NCI-H2227 (cell line): Measurements from ENCODE around the gene DPP4.
A peak's percentile ranks its signal among the peaks of the same experiment; 100 is the strongest.

Experiments
- DNase-seq: peaks from one replicate; lab custom pipeline; 2025; ENCODE audit not compliant: unreplicated experiment; lab: John Stamatoyannopoulos, UW

Gene DPP4

DNA sequence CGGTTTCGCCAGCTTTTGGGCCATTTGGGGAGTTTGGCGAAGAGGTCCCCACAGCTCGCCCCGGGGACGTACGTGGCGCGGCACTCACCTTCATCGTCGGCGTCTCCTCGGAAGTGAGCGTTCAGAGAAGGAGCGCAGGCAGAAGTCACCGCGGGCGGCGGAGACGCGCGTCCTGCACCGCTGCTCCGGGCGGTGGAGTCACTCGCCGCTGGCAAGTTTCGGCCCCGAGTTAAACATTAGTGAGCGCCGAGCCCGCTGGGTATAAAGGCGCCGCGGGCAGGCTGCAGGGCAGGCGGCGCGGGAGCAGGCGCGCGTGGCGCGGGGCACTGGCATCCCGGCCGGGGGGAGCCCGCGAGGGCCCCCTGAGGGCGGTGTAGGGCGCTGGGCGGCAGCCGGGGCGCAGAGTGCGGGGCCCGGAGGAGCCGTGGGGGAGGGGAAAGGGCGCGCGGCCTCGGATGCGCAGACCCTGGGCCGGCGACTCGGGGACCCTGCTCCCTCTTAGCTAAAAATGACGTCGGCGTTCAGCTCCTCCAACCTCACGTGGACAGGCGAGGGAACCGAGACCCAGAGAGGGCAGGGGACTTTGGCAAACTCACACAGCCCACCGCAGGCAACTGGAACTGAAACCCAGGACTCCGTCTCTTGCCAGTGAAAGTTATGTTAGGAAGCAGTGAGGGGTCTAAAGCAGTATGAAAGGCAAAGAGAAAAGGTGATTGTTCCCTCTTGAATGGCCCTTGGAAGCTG lies at the start of gene DPP4:
TSS of gene DPP4 (minus strand) at position 328 of the 744 bp plus-strand sequence. CDS start at position 94, 234 bp downstream.
- DNase-seq = peak; percentile 60

GRCh38 chr2:162118166-162119031 lies 44.4 kb upstream of the DPP4 start:
- no peak for DNase-seq

GRCh38 chr2:162116352-162116751 lies 42.3 kb upstream of the DPP4 start:
- no peak for DNase-seq

- DNase-seq = no peak
Observed at GRCh38 chr2:162115076-162115475, 41.1 kb upstream of the DPP4 start.

DNA sequence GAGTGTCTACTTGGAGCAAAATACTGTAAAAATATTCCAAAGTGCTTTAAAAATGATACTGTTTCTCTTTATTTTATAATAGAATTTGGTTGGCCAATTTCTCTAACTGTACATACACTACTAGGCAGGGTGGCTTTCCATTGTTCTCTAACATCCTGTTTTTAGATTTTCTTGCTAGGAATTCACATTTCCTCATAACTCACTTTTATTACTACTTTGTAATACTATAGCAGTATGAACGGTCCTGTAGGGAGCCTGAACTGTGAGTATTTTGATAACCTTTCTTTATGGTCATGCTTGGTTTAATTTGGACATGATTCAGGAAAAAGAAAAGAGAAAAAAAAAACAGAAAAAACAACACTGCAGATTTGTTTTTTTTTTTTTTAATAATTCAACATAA lies 40.3 kb upstream of the DPP4 start:
- DNase-seq = no peak

GRCh38 chr2:162113776-162114168 lies 39.8 kb upstream of the DPP4 start:
- DNase-seq = no peak

GRCh38 chr2:162113088-162113775 lies 39.2 kb upstream of the DPP4 start:
- no peak for DNase-seq

GRCh38 chr2:162111958-162112850 lies 38.2 kb upstream of the DPP4 start:
- DNase-seq = no peak

- DNase-seq = no peak
Observed at GRCh38 chr2:162107361-162107901, 33.4 kb upstream of the DPP4 start.

DNA sequence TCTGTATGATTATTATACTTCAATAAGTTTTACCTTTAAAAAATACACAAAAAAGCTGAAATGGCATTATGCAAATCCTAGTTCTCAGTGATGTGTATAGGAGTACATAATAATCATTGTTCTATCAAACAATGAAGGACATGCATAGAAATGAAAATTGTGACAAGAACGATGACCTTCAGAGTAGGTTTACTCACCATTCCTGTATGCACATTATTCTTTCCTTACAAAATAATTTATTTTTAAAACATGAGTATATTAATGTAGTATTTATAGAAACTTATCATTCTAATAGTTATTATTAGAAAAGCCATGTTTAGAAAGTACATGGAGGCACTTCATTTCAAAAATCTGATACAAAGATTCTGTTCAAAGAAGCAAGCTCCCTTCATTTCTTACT lies 32.7 kb upstream of the DPP4 start:
- DNase-seq = no peak

GRCh38 chr2:162106146-162106551 lies 32.1 kb upstream of the DPP4 start:
- no peak for DNase-seq

DNA sequence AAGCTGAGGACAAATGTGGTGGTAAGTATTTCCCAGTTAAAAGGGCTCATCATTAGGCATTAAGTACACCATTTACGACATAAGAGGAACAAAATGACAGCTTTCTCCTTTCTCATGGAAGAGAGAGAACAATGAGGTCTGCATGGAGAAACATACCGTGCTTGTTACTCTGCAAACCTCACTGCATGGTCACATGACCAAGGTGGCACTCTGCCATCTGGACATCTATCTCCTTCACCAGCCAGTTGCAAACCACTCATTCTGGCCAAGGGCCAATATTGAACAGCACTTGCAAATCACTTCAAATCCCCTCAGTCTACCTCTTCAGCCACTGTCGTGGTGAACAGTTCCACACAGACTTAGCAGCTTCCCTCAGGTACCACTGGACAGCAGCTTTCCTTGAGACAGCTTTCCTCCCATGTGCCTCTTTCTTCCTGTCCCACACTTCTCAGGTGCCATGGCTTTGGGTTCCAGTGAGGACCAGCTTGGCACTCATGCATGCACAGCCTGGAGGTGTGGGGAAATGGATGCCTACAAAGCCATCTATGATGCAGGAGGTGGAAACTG lies 29.5 kb upstream of the DPP4 start:
- peak; percentile 73 for DNase-seq

- no peak for DNase-seq
Observed at GRCh38 chr2:162100579-162100978, 26.6 kb upstream of the DPP4 start.

DNA sequence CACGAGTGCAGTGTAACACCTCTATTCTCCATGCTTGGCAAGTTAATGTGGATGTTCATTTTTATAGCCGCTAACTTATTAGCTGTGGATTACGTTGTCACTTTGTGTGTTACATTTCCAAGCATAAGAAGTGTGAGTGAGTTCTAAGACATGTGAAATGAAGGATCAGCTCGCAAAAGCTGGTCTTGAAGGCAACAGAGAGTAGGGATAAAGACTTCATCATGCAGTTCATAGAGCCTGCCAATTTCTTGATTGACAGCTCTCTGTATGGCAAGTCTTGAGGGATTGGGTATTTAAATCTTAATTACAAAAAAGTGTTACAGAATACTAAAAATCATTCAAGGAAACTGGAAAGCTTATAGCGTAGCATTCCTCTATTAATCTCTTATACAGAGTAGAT lies 25.8 kb upstream of the DPP4 start:
- no peak for DNase-seq

GRCh38 chr2:162092658-162093556 lies 18.9 kb upstream of the DPP4 start:
- no peak for DNase-seq

- DNase-seq = no peak
Observed at GRCh38 chr2:162092008-162092390, 18.0 kb upstream of the DPP4 start.

DNA sequence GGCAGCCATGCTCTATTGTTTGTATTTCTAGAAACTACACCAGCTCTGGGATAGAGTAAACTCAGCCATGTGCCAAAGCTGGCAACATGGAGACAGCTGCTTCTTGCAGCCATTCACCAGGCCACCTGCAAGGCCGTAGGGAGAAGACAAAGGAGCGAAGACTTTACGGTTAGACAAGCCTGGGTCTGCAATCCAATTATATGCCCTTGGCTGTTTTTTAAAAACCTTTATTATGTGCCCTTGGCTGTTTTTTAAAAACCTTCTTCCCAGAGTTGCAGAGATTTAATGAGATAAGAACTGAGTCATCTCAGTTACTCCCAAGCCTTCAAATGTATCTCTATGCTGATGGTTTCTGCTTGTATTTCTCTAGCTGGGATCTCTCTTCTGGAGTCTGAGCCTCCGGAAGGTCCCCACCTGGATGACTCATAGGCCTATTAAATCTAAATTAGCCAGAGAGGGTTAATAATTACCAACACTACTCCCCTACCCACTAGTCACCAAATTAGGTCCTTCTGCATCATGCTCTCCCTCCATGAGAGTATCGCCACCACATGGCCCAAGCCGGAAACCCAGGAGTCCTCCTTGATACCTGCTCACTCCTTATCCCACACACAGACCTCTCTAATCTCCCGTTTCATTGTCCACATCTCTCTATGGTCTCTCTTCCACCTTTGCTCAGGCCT lies 17.5 kb upstream of the DPP4 start:
- no peak for DNase-seq

GRCh38 chr2:162090109-162090508 lies 16.1 kb upstream of the DPP4 start:
- DNase-seq = no peak
